HepG2 (cell line): ENCODE data around the gene KLRD1. TPM values are rescaled to one million over a fixed set of nuclear protein-coding genes. Genes with fewer than 3 reads are reported as not detected.

Experiments used
- ATAC-seq: fragments of 200-7000 bp; cut with Tn5 transposase; 3 replicates; pipeline ENCODE4 v1.9.1; 2020; ENCODE audit warnings: mild to moderate bottlenecking, moderate library complexity
- BruUV-seq: library from RNA; stranded (reverse); fragments of 400-500 nt; replicated peaks from 2 replicates; lab custom pipeline; 2021; lab: Mats Ljungman, UMichigan
- CTCF ChIA-PET: fragments of 300-600 bp; formaldehyde crosslinking; extraction: SDS; loops from one replicate; lab custom pipeline; 2021; ENCODE audit warnings: low total read pairs, inconsistent platforms, low intra/inter-chr PET ratio; lab: Yijun Ruan, JAX
- POLR2A ChIA-PET: fragments of 350-600 bp; sonication (Branson Sonifier 250); formaldehyde crosslinking; loops from one replicate; lab custom pipeline; 2020; ENCODE audit warnings: antibody characterized with exemption, inconsistent platforms; lab: Yijun Ruan, JAX
- DNase-seq: peaks from one replicate; pipeline ENCODE4 v3.0.0-alpha.2; 2015; ENCODE audit warnings: low spot score
- FAIRE-seq: peaks from 3 replicates; lab custom pipeline; 2011; peaks lifted over from hg19 to GRCh38; lab: Jason Lieb, UNC
- H2AFZ ChIP-seq: one replicate; pipeline ENCODE4 v1.6.1; 2011; ENCODE audit warnings: low read length, inconsistent platforms
- H3K27ac ChIP-seq: fragments of 300-600 bp; 3 replicates; pipeline ENCODE4 v1.8.0; 2011; ENCODE audit warnings: mixed run types, mild to moderate bottlenecking, mixed read lengths, low read length, inconsistent platforms; ENCODE audit not compliant: insufficient read depth; ENCODE audit errors: extremely low read length
- H3K27me3 ChIP-seq, 2 experiments: fragments of 200-600 bp in 1 of 2; 2 replicates in 1 of 2; 3 replicates in 1 of 2; pipeline versions ENCODE4 v1.6.0 to v1.8.0; 2011; ENCODE audit warnings: low read length in 2 of 2, mild to moderate bottlenecking in 2 of 2, moderate library complexity in 2 of 2, inconsistent platforms in 1 of 2; ENCODE audit not compliant: insufficient read depth in 2 of 2, control insufficient read depth in 1 of 2
- H3K36me3 ChIP-seq, 2 experiments: fragments of 200-600 bp in 1 of 2; replicated peaks in 1 of 2; 2 replicates in 1 of 2; 3 replicates in 1 of 2; pipeline versions ENCODE4 v1.5.1 to v1.8.0; 2011; ENCODE audit warnings: low read length in 2 of 2, inconsistent platforms in 1 of 2; ENCODE audit not compliant: insufficient read depth in 2 of 2, control insufficient read depth in 1 of 2
- H3K4me1 ChIP-seq: 2 replicates; pipeline ENCODE4 v1.5.1; 2012; ENCODE audit warnings: low read length, inconsistent platforms; ENCODE audit not compliant: insufficient read depth
- H3K4me2 ChIP-seq: 2 replicates; pipeline ENCODE4 v1.6.0; 2011; ENCODE audit warnings: low read depth, low read length, inconsistent platforms
- H3K4me3 ChIP-seq, 3 experiments: fragments of 200-600 bp in 1 of 3; sonication (generic), shearing (Covaris generic) in 1 of 3; replicated peaks in 1 of 3; 2 replicates each; pipeline ENCODE4 v1.5.1; 2011 to 2016; ENCODE audit warnings: low read length in 3 of 3, inconsistent platforms in 2 of 3, low read depth in 2 of 3, mild to moderate bottlenecking in 2 of 3, control low read depth in 1 of 3, mixed read lengths in 1 of 3; ENCODE audit not compliant: insufficient read depth in 1 of 3
- H3K79me2 ChIP-seq: one replicate; pipeline ENCODE4 v1.6.1; 2011; ENCODE audit warnings: low read length, inconsistent platforms; ENCODE audit not compliant: insufficient read depth
- H3K9ac ChIP-seq: 2 replicates; pipeline ENCODE4 v1.6.0; 2011; ENCODE audit warnings: mild to moderate bottlenecking, low read depth, low read length, inconsistent platforms; ENCODE audit not compliant: insufficient read depth
- H3K9me3 ChIP-seq: 2 replicates; pipeline ENCODE4 v1.5.1; 2012; ENCODE audit warnings: mild to moderate bottlenecking, low read length
- H4K20me1 ChIP-seq: 2 replicates; pipeline ENCODE4 v1.6.0; 2011; ENCODE audit warnings: inconsistent platforms, mild to moderate bottlenecking, low read length, moderate library complexity; ENCODE audit not compliant: insufficient read depth
- ETV6 ChIP-seq: sonication (generic); formaldehyde crosslinking; conservative IDR thresholded peaks from 2 replicates; pipeline ENCODE4 v1.4.0; 2020; ENCODE audit warnings: missing genetic modification reagents
- FOXA3 ChIP-seq: IDR thresholded peaks from 2 replicates; pipeline ENCODE4 v1.6.1; 2016; ENCODE audit warnings: missing genetic modification reagents, missing compliant biosample characterization
- KDM1A ChIP-seq: IDR thresholded peaks from 2 replicates; pipeline ENCODE4 v1.6.1; 2016; ENCODE audit warnings: missing compliant biosample characterization
- MZF1 ChIP-seq: sonication (generic); formaldehyde crosslinking; IDR thresholded peaks from 2 replicates; pipeline ENCODE4 v1.8.1; 2023; ENCODE audit warnings: mild to moderate bottlenecking, missing genetic modification reagents, borderline replicate concordance
- NPAS2 ChIP-seq: sonication (generic); formaldehyde crosslinking; IDR thresholded peaks from 2 replicates; pipeline ENCODE4 v1.8.0; 2022; ENCODE audit warnings: mild to moderate bottlenecking, missing genetic modification reagents, borderline replicate concordance
- PRPF4 ChIP-seq: fragments of 200-400 bp; formaldehyde crosslinking; IDR thresholded peaks from 2 replicates; pipeline ENCODE4 v1.6.1; 2016; ENCODE audit warnings: low read length, low read depth; ENCODE audit not compliant: poor library complexity, severe bottlenecking
- RBAK ChIP-seq: sonication (generic); formaldehyde crosslinking; IDR thresholded peaks from 2 replicates; pipeline ENCODE4 v1.5.1; 2020; ENCODE audit warnings: mild to moderate bottlenecking, missing genetic modification reagents
- SNAPC4 ChIP-seq: sonication (generic); formaldehyde crosslinking; IDR thresholded peaks from 2 replicates; pipeline ENCODE4 v1.4.0; 2020; ENCODE audit warnings: mild to moderate bottlenecking, missing genetic modification reagents
- ZFP90 ChIP-seq: sonication (generic); formaldehyde crosslinking; IDR thresholded peaks from 2 replicates; pipeline ENCODE4 v1.8.0; 2022; ENCODE audit warnings: missing genetic modification reagents, mild to moderate bottlenecking, inconsistent platforms, borderline replicate concordance
- ZNF737 ChIP-seq: sonication (generic); formaldehyde crosslinking; IDR thresholded peaks from 2 replicates; pipeline ENCODE4 v1.5.0; 2020; ENCODE audit warnings: missing genetic modification reagents, mild to moderate bottlenecking, borderline replicate concordance
- ZSCAN29 ChIP-seq: sonication (generic); formaldehyde crosslinking; conservative IDR thresholded peaks from 2 replicates; pipeline ENCODE4 v1.4.0; 2020; ENCODE audit warnings: mild to moderate bottlenecking, missing genetic modification reagents
- in situ Hi-C: cut with HindIII; loops from 2 replicates; pipeline ENCODE4 v1.10.0; 2017; ENCODE audit warnings: low pct_unique_long_range_greater_than_20kb; ENCODE audit not compliant: extremely low pct_ligation_motif_present
- intact Hi-C: fragments of 100-400 bp; cut with micrococcal nuclease; formaldehyde crosslinking; loops from one replicate; pipeline ENCODE4 v1.10.0; 2022; ENCODE audit not compliant: unreplicated experiment
- polyA plus RNA-seq, 8 experiments: library from polyadenylated mRNA; depleted of rRNA in 3 of 8; stranded (reverse) in 7 of 8; unstranded in 1 of 8; fragments of >200 nt; fragmentation: Illumina TruSeq in 4 of 8; extraction: Trizol in 4 of 8; gene quantifications; 2 replicates each; pipeline versions ENCODE4 v1.2.1 to v1.2.3, GENCODE V29; 2011 to 2016; ENCODE audit warnings: low read depth in 4 of 8, missing spikeins in 1 of 8, mixed read lengths in 1 of 8; ENCODE audit not compliant: insufficient read depth in 1 of 8
- total RNA-seq, 5 experiments: library from RNA; depleted of rRNA; stranded (reverse); fragments of >200 nt; fragmentation: Illumina TruSeq; extraction: Trizol; gene quantifications; 2 replicates each; pipeline ENCODE4 v1.2.3, GENCODE V29; 2016; ENCODE audit warnings: low read depth in 1 of 5

The KLRD1 gene
- total and polyA plus RNA-seq, 2 of the 13 experiments (the other 11 are each of a cell fraction or from before 2014, with no cell fraction given) = 0.01 TPM; not detected in 1

DNA sequence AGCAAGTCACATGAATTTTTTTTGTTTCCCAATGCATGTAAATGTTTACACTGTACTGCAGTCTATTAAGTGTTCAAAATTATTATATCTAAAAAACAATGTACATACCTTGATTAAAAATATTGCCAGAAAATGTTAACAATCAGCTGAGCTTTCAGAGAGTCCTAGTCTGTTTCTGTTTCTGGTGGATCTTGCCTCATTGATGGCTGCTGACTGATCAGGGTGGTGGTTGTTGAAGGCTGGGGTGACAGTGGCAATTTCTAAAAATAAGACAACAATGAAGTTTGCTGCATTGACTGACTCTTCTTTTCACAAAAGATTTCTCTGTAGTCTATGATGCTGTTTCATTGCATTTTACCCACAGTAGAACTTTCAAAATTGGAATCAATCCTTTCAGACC is 16.6 kb upstream of the KLRD1 start:
- ATAC-seq = no peak
- intact Hi-C loops = no loop called here
- no peak for FAIRE-seq

More for the DNA sequence above, 16.6 kb upstream of the KLRD1 start:
- Histone ChIP-seq H3K36me3 (no peaks in the 10 kb centered on the region), H4K20me1 (no peaks in the 10 kb centered on the region), H3K27me3 (no peaks in the 10 kb centered on the region), H3K9me3 (no peaks in the 10 kb centered on the region), H3K27ac (no peak overlapping the region), H3K9ac (no peak overlapping the region), H3K4me2 (no peak overlapping the region), H2AFZ (no peak overlapping the region), H3K4me1 (no peaks in the 10 kb centered on the region), H3K79me2 (no peaks in the 10 kb centered on the region), H3K4me3 (no peak overlapping the region)
- CTCF ChIA-PET = no interaction called here
- in situ Hi-C loops = no loop called here
- no peak for DNase-seq
- POLR2A ChIA-PET = no interaction called here
- TF ChIP-seq KDM1A (CRISPR knock-in tag) = no peak
- no peak for TF ChIP-seq FOXA3 (CRISPR knock-in tag)
- no peak for TF ChIP-seq RBAK
- no peak for TF ChIP-seq PRPF4
- no peak for TF ChIP-seq MZF1 (CRISPR knock-in tag)
- TF ChIP-seq ZSCAN29 (CRISPR knock-in tag) = no peak
- TF ChIP-seq SNAPC4 (CRISPR knock-in tag) = no peak
- TF ChIP-seq ZFP90 = no peak
- no peak for TF ChIP-seq ZNF737 (CRISPR knock-in tag)
- TF ChIP-seq NPAS2 (CRISPR knock-in tag) = no peak
- TF ChIP-seq ETV6 = no peak
- BruUV-seq = no TSS peak
